OCI-LY7 (cell line): ENCODE data around the gene GATA3.

ENCODE experiments used
- EZH2phosphoT487 ChIP-seq: fragments of 200-600 bp; sonication (generic); IDR thresholded peaks from 2 replicates; pipeline ENCODE4 v1.6.1; 2018; ENCODE audit warnings: low read depth, borderline replicate concordance, mild to moderate bottlenecking, mixed run types, antibody characterized with exemption, low read length, moderate library complexity, mixed read lengths
- TF ChIP-seq, protein P1 (sequence below): fragments of 200-600 bp; sonication (generic); conservative IDR thresholded peaks from 2 replicates; pipeline ENCODE4 v1.5.1; 2014; ENCODE audit warnings: mild to moderate bottlenecking, antibody characterized with exemption, low read length, moderate library complexity, mixed read lengths

DNA sequence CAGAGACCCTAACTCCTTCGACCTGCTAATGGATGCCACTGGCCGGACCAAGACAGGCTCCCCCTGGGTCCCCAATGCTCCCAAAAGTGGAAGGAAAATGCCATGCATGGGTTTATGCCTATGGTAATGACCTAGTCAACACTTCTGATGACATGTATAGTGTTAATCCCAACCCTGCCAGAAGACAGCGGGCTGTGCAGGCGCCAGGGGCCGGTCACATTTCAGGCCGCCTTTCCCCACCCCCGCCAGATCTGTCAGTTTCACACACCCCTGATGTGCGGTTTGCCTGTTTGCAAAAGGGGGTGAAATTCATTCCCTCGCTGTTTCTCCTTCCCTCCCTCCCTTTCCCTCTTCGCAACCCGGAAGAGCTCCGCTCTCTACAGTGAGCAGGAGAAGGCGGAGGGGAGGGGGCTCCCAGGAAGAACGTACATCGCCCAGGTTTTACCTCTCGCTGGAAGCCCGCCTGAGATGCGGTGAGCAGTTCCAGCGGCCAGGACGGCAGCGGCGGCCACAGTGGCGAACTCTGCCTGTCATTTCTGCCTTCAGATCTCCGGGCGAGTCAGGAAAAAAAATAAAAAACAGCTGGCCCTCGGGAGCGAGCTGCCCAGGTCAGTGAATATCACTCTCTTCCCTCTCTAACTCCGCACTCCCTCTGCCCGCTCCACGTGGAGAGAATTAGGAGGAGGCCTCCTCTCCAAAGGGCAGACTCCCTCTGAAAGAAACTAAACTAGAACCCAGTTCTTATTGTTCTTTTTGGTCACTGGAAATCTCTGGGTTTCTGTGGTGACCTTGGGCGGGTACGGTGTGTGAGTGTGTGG, 9.4 kb upstream of the GATA3 start:
- TF ChIP-seq, protein P1, sequence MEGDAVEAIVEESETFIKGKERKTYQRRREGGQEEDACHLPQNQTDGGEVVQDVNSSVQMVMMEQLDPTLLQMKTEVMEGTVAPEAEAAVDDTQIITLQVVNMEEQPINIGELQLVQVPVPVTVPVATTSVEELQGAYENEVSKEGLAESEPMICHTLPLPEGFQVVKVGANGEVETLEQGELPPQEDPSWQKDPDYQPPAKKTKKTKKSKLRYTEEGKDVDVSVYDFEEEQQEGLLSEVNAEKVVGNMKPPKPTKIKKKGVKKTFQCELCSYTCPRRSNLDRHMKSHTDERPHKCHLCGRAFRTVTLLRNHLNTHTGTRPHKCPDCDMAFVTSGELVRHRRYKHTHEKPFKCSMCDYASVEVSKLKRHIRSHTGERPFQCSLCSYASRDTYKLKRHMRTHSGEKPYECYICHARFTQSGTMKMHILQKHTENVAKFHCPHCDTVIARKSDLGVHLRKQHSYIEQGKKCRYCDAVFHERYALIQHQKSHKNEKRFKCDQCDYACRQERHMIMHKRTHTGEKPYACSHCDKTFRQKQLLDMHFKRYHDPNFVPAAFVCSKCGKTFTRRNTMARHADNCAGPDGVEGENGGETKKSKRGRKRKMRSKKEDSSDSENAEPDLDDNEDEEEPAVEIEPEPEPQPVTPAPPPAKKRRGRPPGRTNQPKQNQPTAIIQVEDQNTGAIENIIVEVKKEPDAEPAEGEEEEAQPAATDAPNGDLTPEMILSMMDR: no peak
- no peak for TF ChIP-seq EZH2phosphoT487
